22Rv1 (cell line): ENCODE data around the gene UBE3D.

Source experiments
- H3K27ac ChIP-seq: fragments of 450-650 bp; 2 replicates; pipeline ENCODE4 v1.5.1; 2017
- ZFX ChIP-seq: fragments of 450-650 bp; IDR thresholded peaks from 2 replicates; pipeline ENCODE4 v1.6.1; 2017; ENCODE audit warnings: antibody characterized with exemption, borderline replicate concordance
- TF ChIP-seq, protein P1 (sequence below): fragments of 450-650 bp; IDR thresholded peaks from 2 replicates; pipeline ENCODE4 v1.5.1; 2017; ENCODE audit warnings: mild to moderate bottlenecking

UBE3D gene

DNA sequence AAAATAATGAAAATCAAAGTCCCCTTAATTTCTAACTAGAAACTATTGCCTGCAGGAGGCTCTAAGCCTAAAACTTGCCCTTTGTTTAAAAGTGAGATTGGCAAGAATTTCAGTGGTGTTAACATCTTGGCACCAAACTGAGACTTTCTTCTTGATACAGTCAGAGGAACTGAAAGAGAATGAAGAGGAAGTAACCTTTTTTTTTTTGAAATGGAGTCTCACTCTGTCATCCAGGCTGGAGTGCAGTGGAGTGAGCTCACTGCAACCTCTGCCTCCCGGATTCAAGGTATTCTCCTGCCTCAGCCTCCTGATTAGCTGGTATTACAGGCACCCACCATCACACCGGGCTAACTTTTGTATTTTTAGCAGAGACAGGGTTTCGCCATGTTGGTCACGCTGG is 5.4 kb upstream of the UBE3D start:
- TF ChIP-seq, protein P1, sequence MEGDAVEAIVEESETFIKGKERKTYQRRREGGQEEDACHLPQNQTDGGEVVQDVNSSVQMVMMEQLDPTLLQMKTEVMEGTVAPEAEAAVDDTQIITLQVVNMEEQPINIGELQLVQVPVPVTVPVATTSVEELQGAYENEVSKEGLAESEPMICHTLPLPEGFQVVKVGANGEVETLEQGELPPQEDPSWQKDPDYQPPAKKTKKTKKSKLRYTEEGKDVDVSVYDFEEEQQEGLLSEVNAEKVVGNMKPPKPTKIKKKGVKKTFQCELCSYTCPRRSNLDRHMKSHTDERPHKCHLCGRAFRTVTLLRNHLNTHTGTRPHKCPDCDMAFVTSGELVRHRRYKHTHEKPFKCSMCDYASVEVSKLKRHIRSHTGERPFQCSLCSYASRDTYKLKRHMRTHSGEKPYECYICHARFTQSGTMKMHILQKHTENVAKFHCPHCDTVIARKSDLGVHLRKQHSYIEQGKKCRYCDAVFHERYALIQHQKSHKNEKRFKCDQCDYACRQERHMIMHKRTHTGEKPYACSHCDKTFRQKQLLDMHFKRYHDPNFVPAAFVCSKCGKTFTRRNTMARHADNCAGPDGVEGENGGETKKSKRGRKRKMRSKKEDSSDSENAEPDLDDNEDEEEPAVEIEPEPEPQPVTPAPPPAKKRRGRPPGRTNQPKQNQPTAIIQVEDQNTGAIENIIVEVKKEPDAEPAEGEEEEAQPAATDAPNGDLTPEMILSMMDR: no peak
- TF ChIP-seq ZFX: no peak
- no peak overlapping the region for H3K27ac ChIP-seq

DNA sequence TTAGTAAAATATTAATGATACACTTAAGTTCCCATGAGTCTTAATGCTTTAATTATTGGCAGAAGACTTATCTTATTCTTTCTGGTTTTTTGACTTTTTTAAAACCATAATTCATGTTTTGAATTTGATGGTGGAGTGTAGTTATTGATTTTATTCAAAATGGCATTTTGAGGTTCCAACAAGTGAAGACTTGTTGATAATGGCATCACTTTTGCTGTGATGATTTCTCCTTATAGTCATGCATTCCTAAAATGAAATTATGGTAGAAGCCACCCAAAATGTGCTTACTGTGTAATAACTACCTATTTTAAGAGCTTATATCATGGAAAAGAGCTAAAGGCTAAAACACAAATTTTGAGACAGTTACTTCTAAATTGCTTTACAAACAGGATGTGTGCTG is 4.0 kb upstream of the UBE3D start:
- TF ChIP-seq ZFX: no peak
- TF ChIP-seq, protein P1: no peak
- H3K27ac ChIP-seq: no peak overlapping the region

DNA sequence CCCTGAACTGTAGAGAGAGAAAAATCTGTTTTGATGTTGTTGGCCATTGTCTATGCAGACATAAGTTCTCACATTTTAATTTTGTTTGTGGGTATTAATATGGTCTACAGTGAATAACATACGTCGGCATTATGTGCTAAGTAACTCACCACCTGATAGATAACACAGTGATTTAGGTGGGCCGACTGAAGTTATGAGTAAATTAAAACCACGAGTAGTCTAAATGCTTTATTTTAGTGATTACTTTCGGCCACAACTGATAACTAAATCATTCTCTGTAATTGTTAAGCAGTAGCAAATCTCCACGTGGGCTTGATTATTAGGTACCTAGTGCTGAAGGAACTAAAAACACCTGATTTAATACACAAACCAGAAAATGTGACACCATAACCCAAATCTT is 3.0 kb upstream of the UBE3D start:
- TF ChIP-seq, protein P1: no peak
- TF ChIP-seq ZFX: no peak
- peak overlapping the region; percentile 94 for H3K27ac ChIP-seq

DNA sequence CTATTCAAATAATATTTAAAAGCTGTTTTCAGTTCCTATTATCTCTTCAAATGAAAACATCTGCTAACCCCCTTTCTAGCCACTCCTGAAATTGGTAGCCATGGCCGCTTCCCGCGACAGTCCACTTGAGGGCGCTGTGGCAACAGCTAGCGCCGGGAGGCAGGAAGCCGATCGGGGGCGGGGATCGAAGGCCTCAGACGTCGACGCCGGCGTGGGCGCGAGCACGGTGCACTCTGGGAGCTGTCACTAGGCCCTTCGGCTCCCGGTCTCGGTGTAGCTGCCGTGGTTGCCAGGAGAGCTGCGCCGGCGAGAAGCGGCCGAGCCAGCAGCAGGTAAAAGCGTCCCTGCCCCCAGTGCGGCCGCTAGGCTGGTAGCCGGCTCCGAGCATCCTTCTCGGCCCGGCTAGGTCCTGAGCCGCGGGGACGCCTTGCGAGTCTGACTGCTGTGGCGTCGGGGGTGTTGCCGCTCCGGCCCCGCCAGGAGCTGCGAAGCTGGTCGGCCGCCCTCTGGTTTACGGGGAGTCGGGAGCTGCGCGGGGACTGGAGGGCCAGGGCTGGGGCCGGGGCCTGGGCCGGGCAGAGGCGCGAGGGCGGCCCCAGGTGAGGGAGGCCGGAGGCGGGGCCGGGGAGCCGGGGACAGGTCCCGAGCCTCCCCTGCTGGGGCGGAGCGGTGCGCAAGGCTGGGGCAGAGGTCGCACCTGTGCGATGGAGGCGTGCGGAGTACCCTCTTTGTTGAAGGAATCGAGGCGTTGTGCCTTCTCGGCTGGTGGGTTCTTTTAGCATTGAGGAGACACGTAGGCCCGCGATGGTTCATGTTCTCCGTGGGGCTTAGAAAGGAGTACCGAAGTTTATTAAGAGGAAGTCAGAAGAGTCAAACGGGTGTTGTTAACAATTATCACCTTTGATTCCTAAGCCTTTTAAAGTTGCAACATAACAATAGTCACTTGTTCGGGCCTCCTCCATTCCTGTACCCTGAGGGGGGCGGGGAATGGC is 2.1 kb upstream of the UBE3D start, which contains the start of gene DOP1A:
Gene DOP1A, plus strand, starts transcription at position 224 of the 992 bp plus-strand sequence. CDS start 29,307 bp downstream, outside the sequence.
- TF ChIP-seq, protein P1: peak; percentile 97
- no peak for TF ChIP-seq ZFX

DNA sequence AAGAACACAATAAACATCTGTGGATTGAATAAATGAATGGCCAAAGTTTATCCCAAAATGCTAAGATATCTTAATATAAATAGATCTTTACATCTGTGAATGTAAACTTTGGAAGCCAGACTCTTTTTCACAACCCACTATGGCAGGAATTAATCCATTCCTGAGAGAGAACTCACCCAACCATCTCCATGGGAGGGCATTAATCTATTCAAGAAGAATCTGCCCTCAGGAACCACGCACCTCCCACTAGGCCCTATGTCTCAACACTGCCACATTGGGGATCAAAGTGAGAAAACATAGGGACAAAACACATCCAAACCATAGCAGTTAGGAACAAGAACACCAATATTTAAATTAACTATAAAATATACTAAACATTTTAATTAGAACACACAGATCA is 3.4 kb downstream of the UBE3D start:
- no peak overlapping the region for H3K27ac ChIP-seq
- TF ChIP-seq, protein P1: no peak
- no peak for TF ChIP-seq ZFX

More for the DNA sequence above, 2.1 kb upstream of the UBE3D start, which contains the start of gene DOP1A:
- peak within 1 kb of the TSS; percentile 94 for H3K27ac ChIP-seq

DNA sequence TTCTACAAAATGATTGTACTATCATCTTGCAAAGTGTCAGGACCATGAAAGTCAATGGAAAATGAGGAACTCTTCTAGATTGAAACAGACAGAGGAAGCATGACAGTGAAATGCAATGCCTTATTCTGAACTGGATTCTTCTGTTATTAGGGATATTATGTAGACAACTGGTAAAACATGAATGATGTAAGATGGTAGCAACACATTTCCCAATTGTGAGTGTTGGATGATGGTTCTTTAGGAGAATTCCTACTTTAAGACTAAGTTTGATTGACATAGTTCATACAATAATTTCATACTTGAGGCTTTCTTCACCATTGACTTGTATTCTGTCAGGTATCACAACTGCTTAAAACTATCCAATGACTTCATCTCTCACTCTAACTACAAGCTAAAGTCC is 4.5 kb downstream of the UBE3D start:
- no peak overlapping the region for H3K27ac ChIP-seq
- TF ChIP-seq ZFX: no peak
- TF ChIP-seq, protein P1: no peak
